NT2/D1 (cell line): ENCODE results near the gene DEDD2.

Experiments
- SUZ12 ChIP-seq: IDR thresholded peaks from 2 replicates; pipeline ENCODE4 v1.6.1; 2011; ENCODE audit not compliant: insufficient read length, insufficient read depth; ENCODE audit errors: extremely low read depth
- YY1 ChIP-seq: IDR thresholded peaks from 2 replicates; pipeline ENCODE4 v1.6.1; 2011; ENCODE audit not compliant: insufficient read length, insufficient read depth

GRCh38 chr19:42204664-42205063 lies 12.8 kb downstream of the DEDD2 start:
- TF ChIP-seq SUZ12 (no peak), YY1 (no peak)
